Measurements from ENCODE around the gene UQCC2. TPM values are rescaled to one million over a fixed set of nuclear protein-coding genes. Genes with fewer than 3 reads are reported as not detected.
A peak's percentile ranks its signal among the peaks of the same experiment; 100 is the strongest.

UQCC2 gene
- polyA plus RNA-seq, 1 of the 3 experiments (the other 2 are of a cell fraction) = 59.0 TPM

- WGBS (ENCODE audit: low lambda C conversion rate) = 81% methylated on average over 6 of the region's 10 CpGs
- no peak within 1 kb of the TSS for H3K9ac ChIP-seq
Observed at GRCh38 chr6:33746651-33747100, 35.2 kb upstream of the UQCC2 start, which contains the start of gene IP6K3. IP6K3 (minus strand) TSS chr6:33746905; CDS start chr6:33735476, 11,429 bp downstream.

GRCh38 chr6:33746036-33746600 lies 34.6 kb upstream of the UQCC2 start:
- Histone ChIP-seq H2AFZ (ENCODE audit: low read depth) (no peak overlapping the region), H3K4me2 (0 out of 2 replicates have a peak overlapping the region, but pooled peaks have one; percentile 26), H3K9me2 (no peaks in the 10 kb centered on the region), H3K27ac (ENCODE audit: low read depth in 2 of 2, low read length in 1 of 2) (no peak overlapping the region; a peak in 1 of 4 replicates), H3K27me3 (ENCODE audit: insufficient read depth) (no peaks in the 10 kb centered on the region), H3K4me1 (ENCODE audit: control insufficient read depth in 1 of 2, insufficient read depth in 2 of 2, low read depth in 1 of 2, low read length in 1 of 2) (peaks cover 15 to 24% of the 10 kb centered on the region in 2 experiments; a peak in 3 of 4 replicates), H3K79me2 (ENCODE audit: insufficient read depth) (no peaks in the 10 kb centered on the region), H4K20me1 (ENCODE audit: insufficient read depth) (no peaks in the 10 kb centered on the region), H3K4me3 (ENCODE audit: low read depth in 2 of 2, low read length in 1 of 2) (no peak overlapping the region), H3K36me3 (replicated peaks in 1 of 2; ENCODE audit: control insufficient read depth in 1 of 2, insufficient read depth in 2 of 2, low read length in 1 of 2) (no peaks in the 10 kb centered on the region), H3K9ac (no peak overlapping the region), H3F3A (replicated peaks; ENCODE audit: insufficient read depth) (no peaks in the 10 kb centered on the region), H3K9me3 (no peaks in the 10 kb centered on the region)
- DNase-seq = peak; percentile 63
- ChIA-PET CTCF (interaction anchor here (0.7 to 9.2 kb wide), 18 partner anchors 8 to 417 kb away, joined by 3 to 116 read pairs (median 9); partner anchors contain the start of gene UQCC2), POLR2A (interaction anchor here (1.0 kb wide), 1 partner anchor 35 kb away, joined by 3 read pairs; the partner anchor contains the start of gene UQCC2)
- 43% methylated on average over 10 of the region's 14 CpGs for WGBS (ENCODE audit: low lambda C conversion rate)
- TF ChIP-seq TCF12 (IDR thresholded peaks at IDR 0.05) = no peak
- TF ChIP-seq RXRA (IDR thresholded peaks at IDR 0.05; ENCODE audit: borderline replicate concordance, low read depth) = no peak
- TF ChIP-seq, protein P1, sequence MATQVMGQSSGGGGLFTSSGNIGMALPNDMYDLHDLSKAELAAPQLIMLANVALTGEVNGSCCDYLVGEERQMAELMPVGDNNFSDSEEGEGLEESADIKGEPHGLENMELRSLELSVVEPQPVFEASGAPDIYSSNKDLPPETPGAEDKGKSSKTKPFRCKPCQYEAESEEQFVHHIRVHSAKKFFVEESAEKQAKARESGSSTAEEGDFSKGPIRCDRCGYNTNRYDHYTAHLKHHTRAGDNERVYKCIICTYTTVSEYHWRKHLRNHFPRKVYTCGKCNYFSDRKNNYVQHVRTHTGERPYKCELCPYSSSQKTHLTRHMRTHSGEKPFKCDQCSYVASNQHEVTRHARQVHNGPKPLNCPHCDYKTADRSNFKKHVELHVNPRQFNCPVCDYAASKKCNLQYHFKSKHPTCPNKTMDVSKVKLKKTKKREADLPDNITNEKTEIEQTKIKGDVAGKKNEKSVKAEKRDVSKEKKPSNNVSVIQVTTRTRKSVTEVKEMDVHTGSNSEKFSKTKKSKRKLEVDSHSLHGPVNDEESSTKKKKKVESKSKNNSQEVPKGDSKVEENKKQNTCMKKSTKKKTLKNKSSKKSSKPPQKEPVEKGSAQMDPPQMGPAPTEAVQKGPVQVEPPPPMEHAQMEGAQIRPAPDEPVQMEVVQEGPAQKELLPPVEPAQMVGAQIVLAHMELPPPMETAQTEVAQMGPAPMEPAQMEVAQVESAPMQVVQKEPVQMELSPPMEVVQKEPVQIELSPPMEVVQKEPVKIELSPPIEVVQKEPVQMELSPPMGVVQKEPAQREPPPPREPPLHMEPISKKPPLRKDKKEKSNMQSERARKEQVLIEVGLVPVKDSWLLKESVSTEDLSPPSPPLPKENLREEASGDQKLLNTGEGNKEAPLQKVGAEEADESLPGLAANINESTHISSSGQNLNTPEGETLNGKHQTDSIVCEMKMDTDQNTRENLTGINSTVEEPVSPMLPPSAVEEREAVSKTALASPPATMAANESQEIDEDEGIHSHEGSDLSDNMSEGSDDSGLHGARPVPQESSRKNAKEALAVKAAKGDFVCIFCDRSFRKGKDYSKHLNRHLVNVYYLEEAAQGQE (IDR thresholded peaks at IDR 0.05; ENCODE audit: low read depth, low read length) = no peak
- no peak for TF ChIP-seq NFIC (IDR thresholded peaks at IDR 0.05; ENCODE audit: borderline replicate concordance)
- TF ChIP-seq, protein P2, sequence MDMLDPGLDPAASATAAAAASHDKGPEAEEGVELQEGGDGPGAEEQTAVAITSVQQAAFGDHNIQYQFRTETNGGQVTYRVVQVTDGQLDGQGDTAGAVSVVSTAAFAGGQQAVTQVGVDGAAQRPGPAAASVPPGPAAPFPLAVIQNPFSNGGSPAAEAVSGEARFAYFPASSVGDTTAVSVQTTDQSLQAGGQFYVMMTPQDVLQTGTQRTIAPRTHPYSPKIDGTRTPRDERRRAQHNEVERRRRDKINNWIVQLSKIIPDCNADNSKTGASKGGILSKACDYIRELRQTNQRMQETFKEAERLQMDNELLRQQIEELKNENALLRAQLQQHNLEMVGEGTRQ (IDR thresholded peaks at IDR 0.05; ENCODE audit: borderline replicate concordance, low read depth, low read length) = no peak
- TF ChIP-seq SIN3A (IDR thresholded peaks at IDR 0.05; ENCODE audit: borderline replicate concordance, low read depth, low read length) = no peak
- TF ChIP-seq, protein P3, sequence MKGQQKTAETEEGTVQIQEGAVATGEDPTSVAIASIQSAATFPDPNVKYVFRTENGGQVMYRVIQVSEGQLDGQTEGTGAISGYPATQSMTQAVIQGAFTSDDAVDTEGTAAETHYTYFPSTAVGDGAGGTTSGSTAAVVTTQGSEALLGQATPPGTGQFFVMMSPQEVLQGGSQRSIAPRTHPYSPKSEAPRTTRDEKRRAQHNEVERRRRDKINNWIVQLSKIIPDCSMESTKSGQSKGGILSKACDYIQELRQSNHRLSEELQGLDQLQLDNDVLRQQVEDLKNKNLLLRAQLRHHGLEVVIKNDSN (IDR thresholded peaks at IDR 0.05; ENCODE audit: borderline replicate concordance, low read depth) = no peak
- no peak for TF ChIP-seq RAD21 (IDR thresholded peaks at IDR 0.05; ENCODE audit: low read length)
- no peak for TF ChIP-seq JUND (IDR thresholded peaks at IDR 0.05)
- TF ChIP-seq IRF3 (IDR thresholded peaks at IDR 0.05; ENCODE audit: low read depth, low read length) = no peak

More at GRCh38 chr6:33746651-33747100, 35.2 kb upstream of the UQCC2 start, which contains the start of gene IP6K3:
- no peak for TF ChIP-seq CTCF (IDR thresholded peaks at IDR 0.05)
- TF ChIP-seq, protein P3 (IDR thresholded peaks at IDR 0.05; ENCODE audit: borderline replicate concordance, low read depth) = no peak
- Histone ChIP-seq H3K79me2 (ENCODE audit: insufficient read depth) (no peaks in the 10 kb centered on the region), H3K4me2 (0 out of 2 replicates have a peak within 1 kb of the TSS, but pooled peaks have one; percentile 26), H2AFZ (ENCODE audit: low read depth) (0 out of 2 replicates have a peak within 1 kb of the TSS, but pooled peaks have one; percentile 29), H3K27ac (ENCODE audit: low read depth in 2 of 2, low read length in 1 of 2) (no peak within 1 kb of the TSS; a peak in 1 of 4 replicates), H3K9me3 (no peaks in the 10 kb centered on the region), H4K20me1 (ENCODE audit: insufficient read depth) (no peaks in the 10 kb centered on the region), H3F3A (replicated peaks; ENCODE audit: insufficient read depth) (no peaks in the 10 kb centered on the region), H3K36me3 (replicated peaks in 1 of 2; ENCODE audit: control insufficient read depth in 1 of 2, insufficient read depth in 2 of 2, low read length in 1 of 2) (no peaks in the 10 kb centered on the region), H3K4me1 (ENCODE audit: control insufficient read depth in 1 of 2, insufficient read depth in 2 of 2, low read depth in 1 of 2, low read length in 1 of 2) (peaks cover 15 to 28% of the 10 kb centered on the region in 2 experiments; a peak in 3 of 4 replicates), H3K9me2 (no peaks in the 10 kb centered on the region), H3K27me3 (ENCODE audit: insufficient read depth) (no peaks in the 10 kb centered on the region), H3K4me3 (ENCODE audit: low read depth in 2 of 2, low read length in 1 of 2) (no peak within 1 kb of the TSS)
- peak; percentile 55 for DNase-seq
- CTCF ChIA-PET = interaction anchor here (0.8 to 9.2 kb wide), 15 partner anchors 14 to 417 kb away, joined by 3 to 116 read pairs (median 8); partner anchors contain the start of gene UQCC2
- POLR2A ChIA-PET = interaction anchor here (0.6 to 1.0 kb wide), 2 partner anchors 35 to 416 kb away, joined by 3 read pairs; partner anchors contain the start of gene UQCC2

Data from SK-N-SH (cell line).